Measurements from ENCODE around the gene TMEM164. TPM values are rescaled to one million over a fixed set of nuclear protein-coding genes. Genes with fewer than 3 reads are reported as not detected.
A peak's percentile ranks its signal among the peaks of the same experiment; 100 is the strongest.

TMEM164 gene
- total RNA-seq: 14.2 and 20.2 TPM in 2 replicates

DNA sequence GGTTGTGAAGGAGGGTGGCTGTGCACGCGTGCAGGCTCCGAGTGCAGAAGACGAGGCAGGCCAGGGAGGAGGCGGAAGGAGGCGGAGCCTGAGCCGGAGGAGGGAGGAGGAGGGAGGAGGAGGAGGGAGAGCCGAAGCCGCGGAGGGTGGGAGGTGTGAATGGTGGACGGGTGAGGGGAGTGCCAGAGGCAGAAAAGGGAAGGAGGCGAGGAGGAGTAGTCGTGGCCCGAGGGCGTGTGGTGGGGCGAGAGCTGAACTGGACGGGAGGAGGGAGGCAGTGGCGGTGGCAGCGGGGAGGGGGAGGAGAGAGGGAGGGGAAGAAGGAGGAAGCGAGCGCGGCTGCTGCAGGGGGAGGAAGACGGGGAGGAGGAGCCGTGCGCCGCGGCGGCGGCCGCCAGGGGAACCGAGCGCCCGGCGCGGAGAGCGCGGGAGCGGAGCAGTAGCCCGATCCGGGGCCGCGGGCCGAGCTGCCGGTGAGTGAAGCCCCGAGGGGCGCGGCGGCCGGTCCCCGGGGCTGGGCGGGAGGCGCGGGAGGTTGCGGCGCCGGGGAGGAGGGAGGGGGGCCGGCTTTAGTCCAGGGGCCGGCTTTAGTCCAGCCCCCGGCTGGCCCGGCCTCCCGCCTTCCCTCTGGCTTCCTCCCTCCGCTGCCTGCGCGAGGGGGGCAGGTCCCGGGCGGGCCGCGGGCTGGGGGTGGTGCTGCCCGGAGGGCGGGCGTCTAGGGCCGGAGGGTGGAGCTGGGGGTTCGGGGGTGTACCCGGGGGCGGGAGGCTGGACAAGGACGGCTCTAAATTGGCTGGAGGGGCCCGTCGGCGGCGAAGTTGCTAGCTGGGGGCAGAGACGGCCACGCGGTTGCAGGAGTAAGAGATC, at the start of gene TMEM164:
TSS of gene TMEM164 (plus strand) at position 815 of the 867 bp plus-strand sequence. CDS start 661 bp downstream, outside the sequence.
- H3K27me3 ChIP-seq (ENCODE audit: control insufficient read depth, insufficient read depth, low read length): no peaks in the 10 kb centered on the region
- DNase-seq (ENCODE audit: low read depth): no peak
- peak within 1 kb of the TSS; percentile 58 for H3K4me3 ChIP-seq (ENCODE audit: low read depth, low read length)
- no peaks in the 10 kb centered on the region for H3K36me3 ChIP-seq (ENCODE audit: control insufficient read depth, insufficient read depth, low read length)
- TF ChIP-seq, protein P1, sequence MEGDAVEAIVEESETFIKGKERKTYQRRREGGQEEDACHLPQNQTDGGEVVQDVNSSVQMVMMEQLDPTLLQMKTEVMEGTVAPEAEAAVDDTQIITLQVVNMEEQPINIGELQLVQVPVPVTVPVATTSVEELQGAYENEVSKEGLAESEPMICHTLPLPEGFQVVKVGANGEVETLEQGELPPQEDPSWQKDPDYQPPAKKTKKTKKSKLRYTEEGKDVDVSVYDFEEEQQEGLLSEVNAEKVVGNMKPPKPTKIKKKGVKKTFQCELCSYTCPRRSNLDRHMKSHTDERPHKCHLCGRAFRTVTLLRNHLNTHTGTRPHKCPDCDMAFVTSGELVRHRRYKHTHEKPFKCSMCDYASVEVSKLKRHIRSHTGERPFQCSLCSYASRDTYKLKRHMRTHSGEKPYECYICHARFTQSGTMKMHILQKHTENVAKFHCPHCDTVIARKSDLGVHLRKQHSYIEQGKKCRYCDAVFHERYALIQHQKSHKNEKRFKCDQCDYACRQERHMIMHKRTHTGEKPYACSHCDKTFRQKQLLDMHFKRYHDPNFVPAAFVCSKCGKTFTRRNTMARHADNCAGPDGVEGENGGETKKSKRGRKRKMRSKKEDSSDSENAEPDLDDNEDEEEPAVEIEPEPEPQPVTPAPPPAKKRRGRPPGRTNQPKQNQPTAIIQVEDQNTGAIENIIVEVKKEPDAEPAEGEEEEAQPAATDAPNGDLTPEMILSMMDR (IDR thresholded peaks at IDR 0.05; ENCODE audit: insufficient read depth, low read length, poor library complexity, severe bottlenecking): no peak

DNA sequence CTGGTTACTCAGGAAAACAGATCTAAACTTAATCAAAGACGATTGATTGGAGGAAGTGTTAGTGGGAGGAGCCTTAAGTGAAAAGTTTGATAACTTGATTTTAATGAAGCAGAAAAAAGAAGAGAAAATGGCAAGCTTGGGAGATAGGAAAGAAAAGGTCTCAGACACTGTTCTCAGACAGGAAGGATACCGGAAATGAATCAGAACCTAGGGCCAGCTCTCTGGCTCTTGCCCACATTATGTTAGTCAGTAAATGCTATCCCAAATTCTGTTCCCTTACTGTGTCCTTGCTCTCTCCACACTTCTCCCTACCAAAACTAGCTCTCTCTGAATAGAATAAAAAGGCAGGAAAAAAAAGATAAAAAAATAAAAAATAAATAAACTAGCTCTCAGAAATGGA, 48.6 kb upstream of the TMEM164 start:
- Histone ChIP-seq H3K27me3 (ENCODE audit: control insufficient read depth, insufficient read depth, low read length) (no peaks in the 10 kb centered on the region), H3K36me3 (ENCODE audit: control insufficient read depth, insufficient read depth, low read length) (no peaks in the 10 kb centered on the region), H3K4me3 (ENCODE audit: low read depth, low read length) (no peak overlapping the region)
- DNase-seq (ENCODE audit: low read depth): no peak
- TF ChIP-seq, protein P1 (IDR thresholded peaks at IDR 0.05; ENCODE audit: insufficient read depth, low read length, poor library complexity, severe bottlenecking): no peak

DNA sequence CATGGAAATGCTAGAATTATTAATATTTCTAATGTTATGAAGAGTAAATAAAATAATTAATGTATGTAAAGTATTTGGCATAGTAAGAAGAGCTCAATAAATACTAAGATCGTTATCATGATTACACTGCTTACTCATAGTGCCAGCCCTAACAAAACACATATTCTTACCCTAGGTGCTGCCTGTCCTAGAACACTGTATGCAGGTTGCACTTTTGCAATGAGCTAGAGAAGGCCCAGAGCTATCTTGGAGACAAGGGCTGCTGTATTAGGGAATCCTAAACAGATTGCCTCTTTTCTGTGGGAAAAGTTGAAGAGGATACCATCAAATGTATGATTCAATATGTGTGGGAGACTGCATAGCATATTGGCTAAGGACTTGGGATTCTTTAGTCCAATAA, 48.0 kb upstream of the TMEM164 start:
- Histone ChIP-seq H3K27me3 (ENCODE audit: control insufficient read depth, insufficient read depth, low read length) (no peaks in the 10 kb centered on the region), H3K36me3 (ENCODE audit: control insufficient read depth, insufficient read depth, low read length) (no peaks in the 10 kb centered on the region), H3K4me3 (ENCODE audit: low read depth, low read length) (no peak overlapping the region)
- no peak for DNase-seq (ENCODE audit: low read depth)
- TF ChIP-seq, protein P1 (IDR thresholded peaks at IDR 0.05; ENCODE audit: insufficient read depth, low read length, poor library complexity, severe bottlenecking): no peak

DNA sequence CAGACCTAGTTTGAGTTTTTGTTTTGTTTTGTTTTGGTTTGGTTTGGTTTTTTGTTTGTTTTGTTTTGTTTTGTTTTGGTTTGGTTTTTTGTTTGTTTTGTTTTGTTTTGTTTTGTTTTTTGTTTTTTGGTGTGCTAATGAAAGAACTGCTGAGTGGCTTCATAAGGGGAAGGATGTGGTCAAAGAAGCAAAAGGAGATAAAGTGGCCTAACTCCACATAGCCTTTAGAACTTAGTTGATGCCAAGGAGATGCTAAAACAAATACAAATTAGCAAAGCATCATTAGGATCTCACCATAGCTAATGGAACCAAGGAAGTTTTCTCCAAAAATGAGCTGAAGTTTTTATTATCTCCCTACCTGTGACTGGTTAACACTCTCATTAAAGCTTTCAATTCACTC, 44.6 kb upstream of the TMEM164 start:
- H3K27me3 ChIP-seq (ENCODE audit: control insufficient read depth, insufficient read depth, low read length): no peaks in the 10 kb centered on the region
- H3K36me3 ChIP-seq (ENCODE audit: control insufficient read depth, insufficient read depth, low read length): no peaks in the 10 kb centered on the region
- DNase-seq (ENCODE audit: low read depth): no peak
- TF ChIP-seq, protein P1 (IDR thresholded peaks at IDR 0.05; ENCODE audit: insufficient read depth, low read length, poor library complexity, severe bottlenecking): no peak
- H3K4me3 ChIP-seq (ENCODE audit: low read depth, low read length): no peak overlapping the region

DNA sequence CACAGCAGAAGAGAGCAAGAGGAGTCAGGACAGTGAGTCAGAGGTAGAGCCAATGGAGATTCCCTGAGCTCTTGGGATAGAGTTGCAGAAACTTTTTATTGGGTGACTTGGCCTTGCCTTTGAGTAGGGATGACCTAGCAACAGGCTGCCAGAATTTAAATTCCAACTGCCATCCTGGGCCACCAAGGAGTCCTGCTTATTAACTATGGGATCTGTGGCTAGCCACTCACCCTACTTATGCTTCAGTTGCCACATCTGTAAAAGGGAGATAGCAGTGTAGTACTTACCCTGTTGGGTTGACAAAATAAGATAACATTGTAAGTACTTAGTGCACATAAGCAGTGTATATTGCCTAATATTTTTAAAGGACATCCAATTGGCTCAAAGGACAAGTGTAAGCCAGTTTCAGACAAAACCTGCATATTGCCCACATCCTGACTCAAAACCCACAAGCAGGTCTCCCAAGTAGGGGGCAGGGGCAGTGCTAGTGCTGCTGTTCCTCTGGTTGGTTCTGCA, 43.5 kb upstream of the TMEM164 start:
- H3K36me3 ChIP-seq (ENCODE audit: control insufficient read depth, insufficient read depth, low read length): no peaks in the 10 kb centered on the region
- DNase-seq (ENCODE audit: low read depth): no peak
- no peak overlapping the region for H3K4me3 ChIP-seq (ENCODE audit: low read depth, low read length)
- H3K27me3 ChIP-seq (ENCODE audit: control insufficient read depth, insufficient read depth, low read length): no peaks in the 10 kb centered on the region
- TF ChIP-seq, protein P1 (IDR thresholded peaks at IDR 0.05; ENCODE audit: insufficient read depth, low read length, poor library complexity, severe bottlenecking): no peak
